K562 (cell line): ENCODE data around the gene TFF1. TPM values are rescaled to one million over a fixed set of nuclear protein-coding genes. Genes with fewer than 3 reads are reported as not detected.

Source experiments
- ATAC-seq: fragments of 200-7000 bp; cut with Tn5 transposase; 3 replicates; pipeline ENCODE4 v1.9.1; 2020; ENCODE audit warnings: moderate library complexity
- BruUV-seq: library from RNA; stranded (reverse); fragments of 400-500 nt; replicated peaks from 2 replicates; lab custom pipeline; 2021; lab: Mats Ljungman, UMichigan
- CTCF ChIA-PET: fragments of 300-600 bp; formaldehyde crosslinking; extraction: SDS; loops from one replicate; lab custom pipeline; 2021; ENCODE audit warnings: low intra/inter-chr PET ratio; lab: Yijun Ruan, JAX
- POLR2A ChIA-PET: fragments of 300-600, 350-650 bp; sonication (Branson Sonifier 250); formaldehyde crosslinking; extraction: SDS; loops from one replicate; lab custom pipeline; 2021; ENCODE audit warnings: antibody characterized with exemption, inconsistent platforms; lab: Yijun Ruan, JAX
- DNase-seq, 4 experiments: peaks; one replicate each; pipeline versions ENCODE4 v3.0.0 to v3.0.0-alpha.2; 2011 to 2018; ENCODE audit warnings: low spot score in 3 of 4, mixed read lengths in 3 of 4; ENCODE audit errors: extremely low read depth in 1 of 4
- FAIRE-seq: peaks from 2 replicates; lab custom pipeline; 2011; peaks lifted over from hg19 to GRCh38; lab: Jason Lieb, UNC
- H2AFZ ChIP-seq: 2 replicates; pipeline ENCODE4 v1.6.0; 2011; ENCODE audit warnings: low read depth, low read length, control low read depth, inconsistent platforms
- H3K27ac ChIP-seq: fragments of 200-600 bp; 3 replicates; pipeline ENCODE4 v1.8.0; 2011; ENCODE audit warnings: low read depth, mild to moderate bottlenecking, control low read depth, inconsistent platforms, low read length, moderate library complexity, mixed read lengths; ENCODE audit errors: extremely low read depth
- H3K27me3 ChIP-seq, 2 experiments: fragments of 300-600 bp in 1 of 2; 2 replicates in 1 of 2; 3 replicates in 1 of 2; pipeline versions ENCODE4 v1.6.0 to v1.8.0; 2011; ENCODE audit warnings: inconsistent platforms in 2 of 2, low read length in 2 of 2, mild to moderate bottlenecking in 1 of 2, mixed read lengths in 1 of 2, moderate library complexity in 1 of 2; ENCODE audit not compliant: control insufficient read depth in 2 of 2, insufficient read depth in 2 of 2
- H3K36me3 ChIP-seq: fragments of 300-600 bp; 3 replicates; pipeline ENCODE4 v1.8.0; 2011; ENCODE audit warnings: mild to moderate bottlenecking, low read length, inconsistent platforms; ENCODE audit not compliant: control insufficient read depth, insufficient read depth
- H3K4me1 ChIP-seq, 2 experiments: fragments of 200-600 bp in 1 of 2; replicated peaks in 1 of 2; 2 replicates in 1 of 2; 3 replicates in 1 of 2; pipeline versions ENCODE4 v1.5.1 to v1.8.0; 2011; ENCODE audit warnings: inconsistent platforms in 2 of 2, low read length in 2 of 2, mild to moderate bottlenecking in 1 of 2, mixed read lengths in 1 of 2, moderate library complexity in 1 of 2; ENCODE audit not compliant: control insufficient read depth in 2 of 2, insufficient read depth in 2 of 2
- H3K4me2 ChIP-seq: 2 replicates; pipeline ENCODE4 v1.6.1; 2011; ENCODE audit warnings: low read length, control low read depth, inconsistent platforms, mixed read lengths; ENCODE audit not compliant: insufficient read depth
- H3K4me3 ChIP-seq: fragments of 200-600 bp; sonication (generic), shearing (Covaris generic); 2 replicates; pipeline ENCODE4 v1.5.1; 2016; ENCODE audit warnings: control low read depth, inconsistent platforms
- H3K79me2 ChIP-seq: fragments of 200-600 bp; 3 replicates; pipeline ENCODE4 v1.8.0; 2011; ENCODE audit warnings: low read length, inconsistent platforms; ENCODE audit not compliant: control insufficient read depth, insufficient read depth
- H3K9ac ChIP-seq, 2 experiments: 2 replicates each; pipeline versions ENCODE4 v1.6.0 to v1.6.1; 2011; ENCODE audit warnings: low read depth in 2 of 2, low read length in 2 of 2, control low read depth in 1 of 2, inconsistent platforms in 1 of 2, mild to moderate bottlenecking in 1 of 2, mixed read lengths in 1 of 2; ENCODE audit not compliant: insufficient read depth in 1 of 2
- H3K9me1 ChIP-seq: one replicate; pipeline ENCODE4 v1.6.0; 2011; ENCODE audit warnings: inconsistent platforms, mild to moderate bottlenecking, low read length, moderate library complexity; ENCODE audit not compliant: control insufficient read depth, insufficient read depth
- H3K9me3 ChIP-seq: replicated peaks from 2 replicates; pipeline ENCODE4 v1.5.1; 2011; ENCODE audit warnings: low read depth, low read length, inconsistent platforms; ENCODE audit not compliant: control insufficient read depth, insufficient read depth
- H4K20me1 ChIP-seq: replicated peaks from 2 replicates; pipeline ENCODE4 v1.6.1; 2011; ENCODE audit warnings: low read length, inconsistent platforms, mixed read lengths; ENCODE audit not compliant: control insufficient read depth, insufficient read depth
- BHLHE40 ChIP-seq: IDR thresholded peaks from 2 replicates; pipeline ENCODE4 v1.6.1; 2011; ENCODE audit warnings: low read length, improper control_type of control experiment
- CEBPG ChIP-seq, 3 experiments: fragments of 200-800 bp in 1 of 3; sonication (Bioruptor generic) in 1 of 3; sonication (generic) in 1 of 3; formaldehyde crosslinking in 1 of 3; IDR thresholded peaks in 2 of 3; conservative IDR thresholded peaks in 1 of 3; 2 replicates each; pipeline versions ENCODE4 v1.6.1 to v1.8.0; 2016 to 2022; ENCODE audit warnings: missing compliant biosample characterization in 2 of 3, missing genetic modification characterization in 2 of 3, mild to moderate bottlenecking in 1 of 3, missing genetic modification reagents in 1 of 3
- DIDO1 ChIP-seq: fragments of 450-650 bp; IDR thresholded peaks from 2 replicates; pipeline ENCODE4 v1.6.1; 2016; ENCODE audit warnings: low read depth, missing biosample characterization, missing genetic modification characterization
- DMBX1 ChIP-seq: fragments of 250-450 bp; sonication (Bioruptor Pico); IDR thresholded peaks from 2 replicates; pipeline ENCODE4 v1.8.0; 2022; ENCODE audit warnings: inconsistent platforms, mild to moderate bottlenecking, moderate library complexity, borderline replicate concordance
- EWSR1 ChIP-seq: fragments of 450-650 bp; IDR thresholded peaks from 2 replicates; pipeline ENCODE4 v1.6.1; 2018; ENCODE audit warnings: borderline replicate concordance, mild to moderate bottlenecking, low read depth, moderate library complexity; ENCODE audit not compliant: partially characterized antibody
- JUND ChIP-seq, 2 experiments: IDR thresholded peaks; 2 replicates in 1 of 2; 3 replicates in 1 of 2; pipeline ENCODE4 v1.6.1; 2011; ENCODE audit warnings: borderline replicate concordance in 2 of 2, low read depth in 2 of 2, low read length in 2 of 2, improper control_type of control experiment in 1 of 2, missing biosample characterization in 1 of 2, missing genetic modification characterization in 1 of 2, missing genetic modification reagents in 1 of 2
- KDM2B ChIP-seq: fragments of 250-450 bp; sonication (Bioruptor Pico); IDR thresholded peaks from 2 replicates; pipeline ENCODE4 v1.8.0; 2021; ENCODE audit warnings: mild to moderate bottlenecking, moderate library complexity
- NFYB ChIP-seq: IDR thresholded peaks from 2 replicates; pipeline ENCODE4 v1.6.1; 2011; ENCODE audit warnings: mild to moderate bottlenecking, moderate library complexity; ENCODE audit not compliant: insufficient read length; ENCODE audit errors: extremely low read depth
- ZC3H8 ChIP-seq: fragments of 450-650 bp; IDR thresholded peaks from 2 replicates; pipeline ENCODE4 v1.6.1; 2017
- WGBS: fragments of 100-300 bp; shearing (Covaris generic); methylation state at CpG from one replicate; pipeline ENCODE4 v1.1.6; 2016; ENCODE audit warnings: low coverage, mixed read lengths; ENCODE audit not compliant: insufficient coverage; ENCODE audit errors: missing lambda C conversion rate; 5-methylcytosine and 5-hydroxymethylcytosine counted together
- in situ Hi-C: fragments of 300-500 bp; cut with MboI; formaldehyde crosslinking; loops from 4 replicates; pipeline ENCODE4 v1.15.0; 2018; ENCODE audit warnings: inconsistent platforms, mixed read lengths
- intact Hi-C: fragments of 100-400 bp; cut with micrococcal nuclease; formaldehyde crosslinking; loops from 2 replicates; pipeline ENCODE4 v1.14.2; 2022
- polyA plus RNA-seq, 8 experiments: library from polyadenylated mRNA; depleted of rRNA in 4 of 8; stranded (reverse) in 5 of 8; unstranded in 3 of 8; fragments of >200 nt; fragmentation: Nextera tagmentation in 2 of 8; fragmentation: Illumina TruSeq in 1 of 8; extraction: Ambion mirVana in 2 of 8; extraction: Trizol in 1 of 8; gene quantifications; 2 replicates each; pipeline versions ENCODE4 v1.2.1 to v1.2.3, GENCODE V29; 2011 to 2014; ENCODE audit warnings: inconsistent platforms in 1 of 8, missing spikeins in 1 of 8
- total RNA-seq, 7 experiments: library from RNA; depleted of rRNA in 6 of 7; stranded (reverse); fragments of >200 nt in 6 of 7; fragmentation: Illumina TruSeq in 2 of 7; extraction: Trizol in 2 of 7; gene quantifications; 2 replicates each; pipeline versions ENCODE4 v1.2.1 to v1.2.3, GENCODE V29; 2011 to 2021; ENCODE audit warnings: low replicate concordance in 1 of 7

The TFF1 gene
- total and polyA plus RNA-seq, 9 of the 15 experiments (the other 6 are each of a cell fraction or from before 2014, with no cell fraction given): 0.31 TPM; not detected in 8

DNA sequence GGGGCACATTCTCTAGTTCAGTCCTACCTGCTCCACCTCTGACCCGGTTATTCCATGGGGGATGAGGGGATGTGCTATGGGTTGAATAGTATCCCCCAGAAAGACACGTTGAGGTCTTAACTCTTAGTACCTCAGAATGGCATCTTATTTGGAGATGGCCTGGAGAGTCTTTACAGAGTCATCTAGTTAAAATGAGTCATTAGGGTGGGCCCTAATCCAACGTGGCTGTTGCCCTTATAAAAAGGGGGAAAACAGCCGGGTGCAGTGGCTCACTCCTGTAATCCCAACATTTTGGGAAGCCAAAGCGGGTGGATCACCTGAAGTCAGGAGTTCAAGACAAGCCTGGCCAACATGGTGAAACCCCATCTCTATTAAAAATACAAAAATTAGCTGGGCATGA lies 23.9 kb upstream of the TFF1 start:
- H3K9me1 ChIP-seq: no peaks in the 10 kb centered on the region
- no peak for FAIRE-seq
- H3K79me2 ChIP-seq: no peaks in the 10 kb centered on the region
- TF ChIP-seq EWSR1 (no peak), NFYB (no peak), DIDO1 (tag) (no peak), CEBPG (CRISPR knock-in tag; IDR thresholded peaks at IDR 0.05) (no peak), CEBPG (tag; conservative IDR thresholded peaks at IDR 0.05 in 1 of 2, IDR thresholded peaks at IDR 0.05 in 1 of 2) (no peak), KDM2B (CRISPR knock-in tag) (no peak), DMBX1 (no peak), BHLHE40 (no peak), ZC3H8 (no peak), JUND (IDR thresholded peaks at IDR 0.05; ENCODE audit: borderline replicate concordance, low read depth, low read length) (no peak), JUND (tag; IDR thresholded peaks at IDR 0.05; ENCODE audit: borderline replicate concordance, low read depth, low read length) (no peak)
- H3K27me3 ChIP-seq: peaks cover 10 to 35% of the 10 kb centered on the region in 2 experiments
- no peak overlapping the region for H2AFZ ChIP-seq
- no peaks in the 10 kb centered on the region for H3K9me3 ChIP-seq
- ChIA-PET POLR2A (no interaction called here), CTCF (interaction anchor here (0.7 kb wide), 1 partner anchor 123 kb away, joined by 3 read pairs; no protein-coding TSS in a partner anchor)
- ATAC-seq: no peak
- in situ Hi-C loops: no loop called here
- no TSS peak for BruUV-seq
- WGBS: 15% methylated on average over 5 of the region's 5 CpGs
- intact Hi-C loops: no loop called here
- no peak overlapping the region for H3K27ac ChIP-seq
- H3K4me3 ChIP-seq: no peak overlapping the region
- no peaks in the 10 kb centered on the region for H4K20me1 ChIP-seq
- no peaks in the 10 kb centered on the region for H3K36me3 ChIP-seq
- no peak overlapping the region for H3K9ac ChIP-seq
- H3K4me1 ChIP-seq: peaks cover 10 to 13% of the 10 kb centered on the region in 2 experiments; a peak in 3 of 5 replicates
- DNase-seq: no peak
- H3K4me2 ChIP-seq: no peak overlapping the region
